Measurements from ENCODE around the gene PCSK5. TPM values are rescaled to one million over a fixed set of nuclear protein-coding genes. Genes with fewer than 3 reads are reported as not detected.

PCSK5 gene
- total and polyA plus RNA-seq, 2 experiments from 2014 or later = 59.1 to 71.7 TPM

DNA sequence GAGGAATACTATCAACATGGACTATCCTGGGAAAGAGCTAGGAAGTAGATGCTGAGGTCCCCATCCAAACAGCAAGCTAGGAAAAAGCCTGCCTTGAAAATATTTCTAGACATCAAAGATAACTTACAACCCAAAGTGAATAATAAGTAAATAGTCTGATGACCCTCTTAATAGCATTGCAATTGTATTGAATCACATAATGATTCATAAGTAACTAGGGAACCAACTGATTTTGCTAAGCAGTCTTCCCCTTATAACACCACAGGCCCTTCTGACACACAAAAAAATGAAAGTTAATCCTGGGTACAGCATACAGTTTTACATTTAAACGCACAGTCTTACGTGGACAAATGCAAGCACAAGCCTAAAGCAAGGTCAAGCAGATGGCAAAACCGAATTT, 304.4 kb downstream of the PCSK5 start:
- 82% methylated on average over 3 of the region's 3 CpGs for WGBS (ENCODE audit: low lambda C conversion rate, missing lambda C conversion rate)
- Histone ChIP-seq H3K27me3 (no peaks in the 10 kb centered on the region), H4K20me1 (ENCODE audit: insufficient read depth, poor library complexity, severe bottlenecking) (no peaks in the 10 kb centered on the region), H3K4me2 (no peak overlapping the region), H3K9me3 (ENCODE audit: low read depth) (no peaks in the 10 kb centered on the region), H3K36me3 (replicated peaks; ENCODE audit: insufficient read depth, low read depth) (no peaks in the 10 kb centered on the region), H3K4me1 (ENCODE audit: insufficient read depth) (no peaks in the 10 kb centered on the region), H3K4me3 (no peak overlapping the region), H2AFZ (no peak overlapping the region), H3K9me2 (replicated peaks; ENCODE audit: insufficient read depth) (no peaks in the 10 kb centered on the region), H3K79me2 (no peaks in the 10 kb centered on the region), H3K27ac (no peak overlapping the region)
- TF ChIP-seq, protein P1, sequence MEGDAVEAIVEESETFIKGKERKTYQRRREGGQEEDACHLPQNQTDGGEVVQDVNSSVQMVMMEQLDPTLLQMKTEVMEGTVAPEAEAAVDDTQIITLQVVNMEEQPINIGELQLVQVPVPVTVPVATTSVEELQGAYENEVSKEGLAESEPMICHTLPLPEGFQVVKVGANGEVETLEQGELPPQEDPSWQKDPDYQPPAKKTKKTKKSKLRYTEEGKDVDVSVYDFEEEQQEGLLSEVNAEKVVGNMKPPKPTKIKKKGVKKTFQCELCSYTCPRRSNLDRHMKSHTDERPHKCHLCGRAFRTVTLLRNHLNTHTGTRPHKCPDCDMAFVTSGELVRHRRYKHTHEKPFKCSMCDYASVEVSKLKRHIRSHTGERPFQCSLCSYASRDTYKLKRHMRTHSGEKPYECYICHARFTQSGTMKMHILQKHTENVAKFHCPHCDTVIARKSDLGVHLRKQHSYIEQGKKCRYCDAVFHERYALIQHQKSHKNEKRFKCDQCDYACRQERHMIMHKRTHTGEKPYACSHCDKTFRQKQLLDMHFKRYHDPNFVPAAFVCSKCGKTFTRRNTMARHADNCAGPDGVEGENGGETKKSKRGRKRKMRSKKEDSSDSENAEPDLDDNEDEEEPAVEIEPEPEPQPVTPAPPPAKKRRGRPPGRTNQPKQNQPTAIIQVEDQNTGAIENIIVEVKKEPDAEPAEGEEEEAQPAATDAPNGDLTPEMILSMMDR (IDR thresholded peaks at IDR 0.05; ENCODE audit: poor library complexity) = no peak
- TF ChIP-seq EZH2phosphoT487 (IDR thresholded peaks at IDR 0.05; ENCODE audit: low read depth, severe bottlenecking, unreplicated experiment) (no peak), EZH2 (IDR thresholded peaks at IDR 0.05; ENCODE audit: borderline replicate concordance) (no peak)
- no peak for DNase-seq (ENCODE audit: low spot score)

DNA sequence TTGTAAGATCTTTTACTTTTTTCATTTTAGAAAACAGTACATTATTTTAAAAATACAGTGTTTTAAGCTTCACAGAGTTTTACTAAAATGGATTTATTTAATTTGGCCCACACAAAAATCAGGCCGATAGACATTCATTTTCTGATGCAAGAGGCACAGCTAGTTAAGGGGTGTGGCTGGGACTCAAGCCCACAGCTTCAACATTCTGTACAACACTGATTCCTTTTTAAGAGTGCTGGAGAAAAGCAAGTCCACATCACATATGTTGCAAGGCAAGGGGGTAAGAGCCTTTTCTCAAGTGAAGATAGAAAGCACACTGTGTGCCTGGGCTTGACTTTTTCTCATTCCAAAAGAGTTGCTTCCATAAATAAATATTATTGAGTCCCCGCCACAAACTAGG, 307.9 kb downstream of the PCSK5 start:
- TF ChIP-seq EZH2 (IDR thresholded peaks at IDR 0.05; ENCODE audit: borderline replicate concordance) (no peak), EZH2phosphoT487 (IDR thresholded peaks at IDR 0.05; ENCODE audit: low read depth, severe bottlenecking, unreplicated experiment) (no peak)
- TF ChIP-seq, protein P1 (IDR thresholded peaks at IDR 0.05; ENCODE audit: poor library complexity) = no peak
- no peak for DNase-seq (ENCODE audit: low spot score)
- Histone ChIP-seq H2AFZ (no peak overlapping the region), H3K27me3 (no peaks in the 10 kb centered on the region), H3K4me2 (no peak overlapping the region), H3K9me2 (replicated peaks; ENCODE audit: insufficient read depth) (no peaks in the 10 kb centered on the region), H3K9me3 (ENCODE audit: low read depth) (no peaks in the 10 kb centered on the region), H3K27ac (no peak overlapping the region), H3K4me1 (ENCODE audit: insufficient read depth) (no peaks in the 10 kb centered on the region), H3K4me3 (no peak overlapping the region), H4K20me1 (ENCODE audit: insufficient read depth, poor library complexity, severe bottlenecking) (no peaks in the 10 kb centered on the region), H3K79me2 (no peaks in the 10 kb centered on the region), H3K36me3 (replicated peaks; ENCODE audit: insufficient read depth, low read depth) (no peaks in the 10 kb centered on the region)
- 97% methylated on average over 2 of the region's 2 CpGs for WGBS (ENCODE audit: low lambda C conversion rate, missing lambda C conversion rate)

DNA sequence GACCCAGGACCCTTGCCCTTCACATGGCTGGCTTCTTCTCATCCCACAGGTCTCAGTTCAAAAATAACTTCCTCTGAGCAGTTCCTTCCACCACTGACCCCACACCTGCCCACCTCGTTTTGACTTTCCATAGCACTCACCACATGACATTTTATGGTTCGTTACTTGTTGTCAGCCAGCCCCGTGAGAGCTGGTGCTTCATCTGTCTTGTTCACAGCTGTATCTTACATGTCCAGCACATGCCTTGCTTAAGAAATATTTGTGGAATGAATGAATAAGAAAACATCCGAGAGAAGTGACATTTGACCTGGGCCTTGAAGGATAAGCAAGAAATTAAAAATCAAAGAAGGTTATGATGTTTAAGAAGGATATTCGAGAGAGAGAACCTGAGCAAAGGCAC, 309.8 kb downstream of the PCSK5 start:
- Histone ChIP-seq H3K27ac (no peak overlapping the region), H2AFZ (no peak overlapping the region), H3K27me3 (no peaks in the 10 kb centered on the region), H3K4me1 (ENCODE audit: insufficient read depth) (no peaks in the 10 kb centered on the region), H3K9me3 (ENCODE audit: low read depth) (no peaks in the 10 kb centered on the region), H4K20me1 (ENCODE audit: insufficient read depth, poor library complexity, severe bottlenecking) (no peaks in the 10 kb centered on the region), H3K79me2 (no peaks in the 10 kb centered on the region), H3K36me3 (replicated peaks; ENCODE audit: insufficient read depth, low read depth) (no peaks in the 10 kb centered on the region), H3K9me2 (replicated peaks; ENCODE audit: insufficient read depth) (no peaks in the 10 kb centered on the region), H3K4me2 (no peak overlapping the region), H3K4me3 (no peak overlapping the region)
- no peak for DNase-seq (ENCODE audit: low spot score)
- TF ChIP-seq EZH2phosphoT487 (IDR thresholded peaks at IDR 0.05; ENCODE audit: low read depth, severe bottlenecking, unreplicated experiment) (no peak), EZH2 (IDR thresholded peaks at IDR 0.05; ENCODE audit: borderline replicate concordance) (no peak)
- TF ChIP-seq, protein P1 (IDR thresholded peaks at IDR 0.05; ENCODE audit: poor library complexity) = no peak
- 74% methylated on average over 5 of the region's 5 CpGs for WGBS (ENCODE audit: low lambda C conversion rate, missing lambda C conversion rate)

DNA sequence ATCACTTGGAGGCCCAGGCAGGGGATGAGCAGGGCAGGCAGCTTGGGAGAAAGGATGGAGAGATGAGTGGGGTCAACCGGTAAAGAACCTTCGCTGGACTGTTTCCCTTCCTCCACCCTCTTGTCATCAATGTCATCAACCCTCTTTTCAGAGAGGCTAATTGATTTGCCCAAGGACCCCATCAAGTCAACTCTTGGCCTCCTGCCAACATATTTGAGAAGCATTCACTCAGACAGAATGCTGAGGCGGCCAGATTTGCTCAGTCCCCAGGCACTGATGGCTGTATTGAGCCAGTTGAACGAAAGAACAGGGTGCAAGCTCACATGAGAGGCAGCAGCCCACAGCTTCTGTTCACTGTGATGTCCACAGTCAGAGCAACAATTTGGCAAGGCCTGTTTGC, 310.3 kb downstream of the PCSK5 start:
- no peaks in the 10 kb centered on the region for H3K27me3 ChIP-seq
- DNase-seq (ENCODE audit: low spot score) = no peak
- no peaks in the 10 kb centered on the region for H3K9me3 ChIP-seq (ENCODE audit: low read depth)
- no peak overlapping the region for H3K4me2 ChIP-seq
- no peak overlapping the region for H3K4me3 ChIP-seq
- TF ChIP-seq, protein P1 (IDR thresholded peaks at IDR 0.05; ENCODE audit: poor library complexity) = no peak
- TF ChIP-seq EZH2 (IDR thresholded peaks at IDR 0.05; ENCODE audit: borderline replicate concordance) = no peak
- no peak for TF ChIP-seq EZH2phosphoT487 (IDR thresholded peaks at IDR 0.05; ENCODE audit: low read depth, severe bottlenecking, unreplicated experiment)
- 91% methylated on average over 4 of the region's 4 CpGs for WGBS (ENCODE audit: low lambda C conversion rate, missing lambda C conversion rate)
- H4K20me1 ChIP-seq (ENCODE audit: insufficient read depth, poor library complexity, severe bottlenecking) = no peaks in the 10 kb centered on the region
- no peaks in the 10 kb centered on the region for H3K79me2 ChIP-seq
- H3K36me3 ChIP-seq (replicated peaks; ENCODE audit: insufficient read depth, low read depth) = no peaks in the 10 kb centered on the region
- H3K9me2 ChIP-seq (replicated peaks; ENCODE audit: insufficient read depth) = no peaks in the 10 kb centered on the region
- H3K27ac ChIP-seq = no peak overlapping the region
- no peak overlapping the region for H2AFZ ChIP-seq
- H3K4me1 ChIP-seq (ENCODE audit: insufficient read depth) = no peaks in the 10 kb centered on the region
